Ascending aorta (tissue), 2 donors: ENCODE data around the gene JPT2. TPM values are rescaled to one million over a fixed set of nuclear protein-coding genes. Genes with fewer than 3 reads are reported as not detected.

Experiments
- DNase-seq, 2 donors: peaks; one replicate each; pipeline ENCODE4 v3.0.0-alpha.2; 2019; ENCODE audit warnings: low spot score in 2 of 2
- H3K27ac ChIP-seq, 2 donors: fragments of 200-600 bp; sonication (generic); one replicate each; pipeline ENCODE4 v1.5.1; 2016 to 2017; ENCODE audit warnings: mild to moderate bottlenecking in 1 of 2
- H3K27me3 ChIP-seq: fragments of 200-600 bp; sonication (generic); one replicate; pipeline ENCODE4 v1.5.1; 2017
- H3K36me3 ChIP-seq, 2 donors: fragments of 200-600 bp; sonication (generic); one replicate each; pipeline ENCODE4 v1.5.1; 2016
- H3K4me1 ChIP-seq, 2 donors: fragments of 200-600 bp; sonication (generic); one replicate each; pipeline ENCODE4 v1.5.1; 2016 to 2017; ENCODE audit warnings: mild to moderate bottlenecking in 1 of 2
- H3K4me3 ChIP-seq, 2 donors: fragments of 200-600 bp; sonication (generic); one replicate each; pipeline ENCODE4 v1.5.1; 2016 to 2017; ENCODE audit warnings: mild to moderate bottlenecking in 1 of 2
- H3K9me3 ChIP-seq, 2 donors: fragments of 200-600 bp; sonication (generic); one replicate each; pipeline ENCODE4 v1.5.1; 2016
- CTCF ChIP-seq, 3 experiments: fragments of 200-600 bp in 2 of 3; fragments of 450-650 bp in 1 of 3; sonication (generic) in 2 of 3; IDR thresholded peaks; one replicate each; pipeline ENCODE4 v1.5.1; 2016 to 2019; ENCODE audit warnings: antibody characterized with exemption in 3 of 3, mild to moderate bottlenecking in 1 of 3, moderate library complexity in 1 of 3
- intact Hi-C: fragments of 100-400 bp; cut with DNase I; formaldehyde crosslinking; loops from one replicate; pipeline ENCODE4 v1.15.1; 2023
- total RNA-seq: library from RNA; depleted of rRNA; stranded (reverse); fragments of >200 nt; gene quantifications from one replicate; pipeline ENCODE4 v1.1.0, GENCODE V29; 2016

JPT2 gene
- total RNA-seq, 1 donor from 2014 or later: 18.3 TPM

- Histone ChIP-seq H3K36me3 (peaks cover 39 to 76% of the 10 kb centered on the region in 2 donors), H3K9me3 (no peaks in the 10 kb centered on the region), H3K27ac (no peak overlapping the region), H3K27me3 (no peaks in the 10 kb centered on the region), H3K4me1 (no peaks in the 10 kb centered on the region), H3K4me3 (no peak overlapping the region)
- DNase-seq: no peak
- TF ChIP-seq CTCF (IDR thresholded peaks at IDR 0.05): no peak
- intact Hi-C loops: no loop called here
Measured at GRCh38 chr16:1633310-1633709, 44.8 kb upstream of the JPT2 start.

GRCh38 chr16:1634541-1634940 is 43.5 kb upstream of the JPT2 start:
- no peak overlapping the region for H3K27ac ChIP-seq
- intact Hi-C loops: no loop called here
- H3K36me3 ChIP-seq: peaks cover 51 to 82% of the 10 kb centered on the region in 2 donors
- no peak overlapping the region for H3K4me3 ChIP-seq
- no peak for DNase-seq
- H3K27me3 ChIP-seq: no peaks in the 10 kb centered on the region
- no peaks in the 10 kb centered on the region for H3K9me3 ChIP-seq
- H3K4me1 ChIP-seq: no peaks in the 10 kb centered on the region
- TF ChIP-seq CTCF (IDR thresholded peaks at IDR 0.05): no peak

- Histone ChIP-seq H3K36me3 (peaks cover 56 to 84% of the 10 kb centered on the region in 2 donors), H3K27me3 (no peaks in the 10 kb centered on the region)
Measured at GRCh38 chr16:1635070-1635469, 43.0 kb upstream of the JPT2 start.

GRCh38 chr16:1637526-1637925 is 40.6 kb upstream of the JPT2 start:
- Histone ChIP-seq H3K27ac (no peak overlapping the region), H3K36me3 (peaks cover 76 to 90% of the 10 kb centered on the region in 2 donors)
- intact Hi-C loops: no loop called here

More at GRCh38 chr16:1635070-1635469, 43.0 kb upstream of the JPT2 start:
- DNase-seq: no peak
- no peaks in the 10 kb centered on the region for H3K9me3 ChIP-seq
- H3K27ac ChIP-seq: no peak overlapping the region
- no peaks in the 10 kb centered on the region for H3K4me1 ChIP-seq
- intact Hi-C loops: no loop called here
- TF ChIP-seq CTCF (IDR thresholded peaks at IDR 0.05): no peak
- H3K4me3 ChIP-seq: no peak overlapping the region

GRCh38 chr16:1638757-1639156 is 39.3 kb upstream of the JPT2 start:
- Histone ChIP-seq H3K27ac (no peak overlapping the region), H3K9me3 (no peaks in the 10 kb centered on the region), H3K27me3 (no peaks in the 10 kb centered on the region), H3K36me3 (peaks cover 70 to 89% of the 10 kb centered on the region in 2 donors), H3K4me3 (no peak overlapping the region), H3K4me1 (no peaks in the 10 kb centered on the region)
- DNase-seq: no peak
- intact Hi-C loops: no loop called here
- TF ChIP-seq CTCF (IDR thresholded peaks at IDR 0.05): no peak

More at GRCh38 chr16:1637526-1637925, 40.6 kb upstream of the JPT2 start:
- TF ChIP-seq CTCF (IDR thresholded peaks at IDR 0.05): no peak
- DNase-seq: no peak
- H3K4me1 ChIP-seq: no peaks in the 10 kb centered on the region
- no peaks in the 10 kb centered on the region for H3K27me3 ChIP-seq
- no peaks in the 10 kb centered on the region for H3K9me3 ChIP-seq
- no peak overlapping the region for H3K4me3 ChIP-seq

- H3K4me3 ChIP-seq: no peak overlapping the region
- no peaks in the 10 kb centered on the region for H3K9me3 ChIP-seq
- no peak overlapping the region for H3K27ac ChIP-seq
- no peaks in the 10 kb centered on the region for H3K4me1 ChIP-seq
- DNase-seq: no peak
- peaks cover 71 to 86% of the 10 kb centered on the region in 2 donors for H3K36me3 ChIP-seq
- no peaks in the 10 kb centered on the region for H3K27me3 ChIP-seq
- intact Hi-C loops: no loop called here
- no peak for TF ChIP-seq CTCF (IDR thresholded peaks at IDR 0.05)
Measured at GRCh38 chr16:1639282-1639681, 38.8 kb upstream of the JPT2 start.
